ENCODE measurements around the gene FAM219B. TPM values are rescaled to one million over a fixed set of nuclear protein-coding genes. Genes with fewer than 3 reads are reported as not detected.

The FAM219B gene
- total and polyA plus RNA-seq, 4 donors, result 67.0 to 105 (median 77.6) TPM

- Histone ChIP-seq H3K27me3 (ENCODE audit: control insufficient read depth, insufficient read depth, low read length) (no peaks in the 10 kb centered on the region), H3K4me3 (ENCODE audit: low read depth, low read length) (no peak overlapping the region), H3K27ac (ENCODE audit: low read depth, low read length) (no peak overlapping the region), H3K4me1 (ENCODE audit: control insufficient read depth, insufficient read depth, low read length) (peaks cover 26% of the 10 kb centered on the region), H3K36me3 (ENCODE audit: control insufficient read depth, insufficient read depth, low read length) (peaks cover 32% of the 10 kb centered on the region), H3K9me3 (ENCODE audit: control insufficient read depth, insufficient read depth, low read length) (no peaks in the 10 kb centered on the region)
- WGBS (ENCODE audit: insufficient coverage), result no CpG with 5 or more reads among the region's 1 CpG
- DNase-seq (ENCODE audit: low read depth in 4 of 6, low spot score in 6 of 6), result no peak
These were observed 50.1 kb downstream of the FAM219B start for GRCh38 chr15:74856537-74856936.

- Histone ChIP-seq H3K9me3 (ENCODE audit: control insufficient read depth, insufficient read depth, low read length) (no peaks in the 10 kb centered on the region), H3K36me3 (ENCODE audit: control insufficient read depth, insufficient read depth, low read length) (peaks cover 38% of the 10 kb centered on the region), H3K4me3 (ENCODE audit: low read depth, low read length) (no peak overlapping the region), H3K27me3 (ENCODE audit: control insufficient read depth, insufficient read depth, low read length) (no peaks in the 10 kb centered on the region), H3K4me1 (ENCODE audit: control insufficient read depth, insufficient read depth, low read length) (peaks cover 26% of the 10 kb centered on the region), H3K27ac (ENCODE audit: low read depth, low read length) (no peak overlapping the region)
- WGBS (ENCODE audit: insufficient coverage), result 100% methylated on average over 2 of the region's 2 CpGs
- no peak for DNase-seq (ENCODE audit: low read depth in 4 of 6, low spot score in 6 of 6)
These were observed 50.8 kb downstream of the FAM219B start for GRCh38 chr15:74855857-74856256.

GRCh38 chr15:74854453-74855022 lies 52.1 kb downstream of the FAM219B start:
- H3K4me1 ChIP-seq (ENCODE audit: control insufficient read depth, insufficient read depth, low read length), result peaks cover 26% of the 10 kb centered on the region
- no peak overlapping the region for H3K27ac ChIP-seq (ENCODE audit: low read depth, low read length)
- H3K4me3 ChIP-seq (ENCODE audit: low read depth, low read length), result no peak overlapping the region
- no peak for DNase-seq (ENCODE audit: low read depth in 4 of 6, low spot score in 6 of 6)
- H3K27me3 ChIP-seq (ENCODE audit: control insufficient read depth, insufficient read depth, low read length), result no peaks in the 10 kb centered on the region
- peaks cover 52% of the 10 kb centered on the region for H3K36me3 ChIP-seq (ENCODE audit: control insufficient read depth, insufficient read depth, low read length)
- WGBS (ENCODE audit: insufficient coverage), result 88% methylated on average over 13 of the region's 13 CpGs
- no peaks in the 10 kb centered on the region for H3K9me3 ChIP-seq (ENCODE audit: control insufficient read depth, insufficient read depth, low read length)

GRCh38 chr15:74851960-74852359 lies 54.7 kb downstream of the FAM219B start:
- Histone ChIP-seq H3K4me3 (ENCODE audit: low read depth, low read length) (no peak overlapping the region), H3K36me3 (ENCODE audit: control insufficient read depth, insufficient read depth, low read length) (peaks cover 76% of the 10 kb centered on the region), H3K27me3 (ENCODE audit: control insufficient read depth, insufficient read depth, low read length) (no peaks in the 10 kb centered on the region), H3K9me3 (ENCODE audit: control insufficient read depth, insufficient read depth, low read length) (no peaks in the 10 kb centered on the region), H3K27ac (ENCODE audit: low read depth, low read length) (no peak overlapping the region), H3K4me1 (ENCODE audit: control insufficient read depth, insufficient read depth, low read length) (peaks cover 7% of the 10 kb centered on the region)
- DNase-seq (ENCODE audit: low read depth in 4 of 6, low spot score in 6 of 6), result no peak
- WGBS (ENCODE audit: insufficient coverage), result 93% methylated on average over 7 of the region's 7 CpGs

GRCh38 chr15:74850393-74850792 lies 56.3 kb downstream of the FAM219B start:
- H3K4me1 ChIP-seq (ENCODE audit: control insufficient read depth, insufficient read depth, low read length), result peaks cover 3% of the 10 kb centered on the region
- no peaks in the 10 kb centered on the region for H3K9me3 ChIP-seq (ENCODE audit: control insufficient read depth, insufficient read depth, low read length)
- whole genome bisulfite sequencing (ENCODE audit: insufficient coverage), result 100% methylated on average over 4 of the region's 4 CpGs
- H3K4me3 ChIP-seq (ENCODE audit: low read depth, low read length), result no peak overlapping the region
- H3K36me3 ChIP-seq (ENCODE audit: control insufficient read depth, insufficient read depth, low read length), result peaks cover 83% of the 10 kb centered on the region
- no peak for DNase-seq (ENCODE audit: low read depth in 4 of 6, low spot score in 6 of 6)
- no peak overlapping the region for H3K27ac ChIP-seq (ENCODE audit: low read depth, low read length)
- H3K27me3 ChIP-seq (ENCODE audit: control insufficient read depth, insufficient read depth, low read length), result no peaks in the 10 kb centered on the region

Other genes starting within 250 kb of the FAM219B start
- 10 to 100 TPM; 13.8 to 16.5 TPM for gene EDC3, start 210.8 kb downstream of the FAM219B start, total RNA-seq
- 10 to 100 TPM; 39.5 to 41.3 TPM for gene EDC3, start 210.8 kb downstream of the FAM219B start, polyA plus RNA-seq (ENCODE audit: insufficient read length in 2 of 2)
- gene CYP1A1, start 181.3 kb downstream of the FAM219B start, total RNA-seq, result under 1 TPM; 0.33 to 0.89 TPM
- 1 to 10 TPM; 1.2 to 1.6 TPM for gene CYP1A1, start 181.3 kb downstream of the FAM219B start, polyA plus RNA-seq (ENCODE audit: insufficient read length in 2 of 2)
- not detected for gene CYP1A2, start 158.0 kb downstream of the FAM219B start, total RNA-seq
- under 1 TPM in 1 of 2 donors, not detected in 1; 0.29 TPM for gene CYP1A2, start 158.0 kb downstream of the FAM219B start, polyA plus RNA-seq (ENCODE audit: insufficient read length in 2 of 2)
- 10 to 100 TPM; 20.1 to 26.6 TPM for gene CSK, start 124.8 kb downstream of the FAM219B start, total RNA-seq
- 10 to 100 TPM; 79.2 to 79.4 TPM for gene CSK, start 124.8 kb downstream of the FAM219B start, polyA plus RNA-seq (ENCODE audit: insufficient read length in 2 of 2)
- under 1 TPM in 1 of 2 donors, not detected in 1; 0.11 TPM for gene LMAN1L, start 94.0 kb downstream of the FAM219B start, total RNA-seq
- under 1 TPM in 1 of 2 donors, not detected in 1; 0.29 TPM for gene LMAN1L, start 94.0 kb downstream of the FAM219B start, polyA plus RNA-seq (ENCODE audit: insufficient read length in 2 of 2)
- under 1 TPM; 0.11 to 0.20 TPM for gene CPLX3, start 80.2 kb downstream of the FAM219B start, total RNA-seq
- gene CPLX3, start 80.2 kb downstream of the FAM219B start, polyA plus RNA-seq (ENCODE audit: insufficient read length in 2 of 2), result under 1 TPM; 0.57 to 0.68 TPM
- gene ULK3, start 63.7 kb downstream of the FAM219B start, total RNA-seq, result 10 to 100 TPM; 35.8 to 41.8 TPM
- gene ULK3, start 63.7 kb downstream of the FAM219B start, polyA plus RNA-seq (ENCODE audit: insufficient read length in 2 of 2), result 10 to 100 TPM; 75.0 to 88.9 TPM
- 10 to 100 TPM; 16.0 to 26.0 TPM for gene SCAMP2, start 33.5 kb downstream of the FAM219B start, total RNA-seq
- 10 to 100 TPM; 64.9 to 69.4 TPM for gene SCAMP2, start 33.5 kb downstream of the FAM219B start, polyA plus RNA-seq (ENCODE audit: insufficient read length in 2 of 2)
- gene MPI, start 16.8 kb downstream of the FAM219B start, total RNA-seq, result 10 to 100 TPM; 38.5 to 64.5 TPM
- gene MPI, start 16.8 kb downstream of the FAM219B start, polyA plus RNA-seq (ENCODE audit: insufficient read length in 2 of 2), result 10 to 100 TPM; 74.7 to 80.7 TPM
- 100 to 1,000 TPM in 1 of 2 donors, 10 to 100 TPM in 1; 58.1 to 107 TPM for gene COX5A, start 31.2 kb upstream of the FAM219B start, total RNA-seq
- 100 to 1,000 TPM; 343 to 354 TPM for gene COX5A, start 31.2 kb upstream of the FAM219B start, polyA plus RNA-seq (ENCODE audit: insufficient read length in 2 of 2)
- 1 to 10 TPM; 5.6 to 7.1 TPM for gene RPP25, start 49.9 kb upstream of the FAM219B start, total RNA-seq
- 10 to 100 TPM; 13.4 to 15.1 TPM for gene RPP25, start 49.9 kb upstream of the FAM219B start, polyA plus RNA-seq (ENCODE audit: insufficient read length in 2 of 2)
- 10 to 100 TPM; 28.4 to 56.0 TPM for gene SCAMP5, start 88.7 kb upstream of the FAM219B start, total RNA-seq
- gene SCAMP5, start 88.7 kb upstream of the FAM219B start, polyA plus RNA-seq (ENCODE audit: insufficient read length in 2 of 2), result 100 to 1,000 TPM; 151 to 178 TPM
- 10 to 100 TPM in 1 of 2 donors, 1 to 10 TPM in 1; 6.3 to 12.4 TPM for gene PPCDC, start 116.7 kb upstream of the FAM219B start, total RNA-seq
- gene PPCDC, start 116.7 kb upstream of the FAM219B start, polyA plus RNA-seq (ENCODE audit: insufficient read length in 2 of 2), result 10 to 100 TPM in 1 of 2 donors, 1 to 10 TPM in 1; 6.3 to 10.8 TPM